Cardiac muscle cell (in vitro differentiated cells and primary cell): ENCODE results near the gene PRPF4. TPM values are rescaled to one million over a fixed set of nuclear protein-coding genes. Genes with fewer than 3 reads are reported as not detected.

Experiments used
- DNase-seq, 2 donors: peaks; one replicate each; pipeline versions ENCODE4 v3.0.0 to v3.0.0-alpha.2; 2010 to 2017; ENCODE audit warnings: low read depth in 1 of 2, low spot score in 1 of 2
- H3K27ac ChIP-seq: fragments of 200-600 bp; sonication (generic); 2 replicates; pipeline ENCODE4 v1.5.1; 2016
- H3K27me3 ChIP-seq: fragments of 200-600 bp; sonication (generic); 2 replicates; pipeline ENCODE4 v1.6.0; 2016; ENCODE audit warnings: control low read depth
- H3K36me3 ChIP-seq: fragments of 200-600 bp; sonication (generic); 2 replicates; pipeline ENCODE4 v1.5.1; 2016; ENCODE audit warnings: control low read depth
- H3K4me1 ChIP-seq: fragments of 200-600 bp; sonication (generic); 2 replicates; pipeline ENCODE4 v1.8.1; 2017; ENCODE audit warnings: low read depth, mild to moderate bottlenecking, mixed run types
- H3K4me3 ChIP-seq: fragments of 200-600 bp; sonication (generic); 2 replicates; pipeline ENCODE4 v1.5.1; 2016; ENCODE audit warnings: mild to moderate bottlenecking
- H3K9me3 ChIP-seq: fragments of 200-600 bp; sonication (generic); 2 replicates; pipeline ENCODE4 v1.5.1; 2017; ENCODE audit warnings: low read depth, mild to moderate bottlenecking, control low read depth
- CTCF ChIP-seq: IDR thresholded peaks from 2 replicates; pipeline ENCODE4 v1.5.1; 2012; ENCODE audit warnings: low read depth, mild to moderate bottlenecking, low read length
- polyA plus RNA-seq: library from polyadenylated mRNA; unstranded; fragments of >200 nt; fragmentation: Nextera tagmentation; extraction: Ambion mirVana; gene quantifications from 2 replicates; pipeline ENCODE4 v1.2.1, GENCODE V29; 2016
- total RNA-seq: library from RNA; depleted of rRNA; stranded (reverse); fragments of >200 nt; gene quantifications from 2 replicates; pipeline ENCODE4 v1.2.3, GENCODE V29; 2016

PRPF4 gene
- total and polyA plus RNA-seq, 2 experiments from 2014 or later, result 20.6 to 30.6 TPM

GRCh38 chr9:113257863-113258262, 17.6 kb upstream of the PRPF4 start:
- no peaks in the 10 kb centered on the region for H3K4me1 ChIP-seq
- peaks cover 39% of the 10 kb centered on the region for H3K36me3 ChIP-seq
- no peak for DNase-seq
- TF ChIP-seq CTCF, result no peak
- no peaks in the 10 kb centered on the region for H3K9me3 ChIP-seq
- no peaks in the 10 kb centered on the region for H3K27me3 ChIP-seq
- no peak overlapping the region for H3K4me3 ChIP-seq
- H3K27ac ChIP-seq, result no peak overlapping the region

- TF ChIP-seq CTCF, result no peak
- DNase-seq, result no peak
- H3K27me3 ChIP-seq, result no peaks in the 10 kb centered on the region
- H3K4me3 ChIP-seq, result no peak overlapping the region
- no peak overlapping the region for H3K27ac ChIP-seq
- H3K4me1 ChIP-seq, result no peaks in the 10 kb centered on the region
- H3K9me3 ChIP-seq, result no peaks in the 10 kb centered on the region
- peaks cover 39% of the 10 kb centered on the region for H3K36me3 ChIP-seq
Observed at GRCh38 chr9:113258282-113258681, 17.2 kb upstream of the PRPF4 start.

- Histone ChIP-seq H3K27me3 (no peaks in the 10 kb centered on the region), H3K4me1 (no peaks in the 10 kb centered on the region), H3K27ac (no peak overlapping the region), H3K36me3 (peaks cover 36% of the 10 kb centered on the region), H3K9me3 (no peaks in the 10 kb centered on the region), H3K4me3 (no peak overlapping the region)
- DNase-seq, result no peak
- TF ChIP-seq CTCF, result no peak
Observed at GRCh38 chr9:113261917-113262671, 13.4 kb upstream of the PRPF4 start.

GRCh38 chr9:113266174-113266573, 9.3 kb upstream of the PRPF4 start:
- no peaks in the 10 kb centered on the region for H3K4me1 ChIP-seq
- DNase-seq, result no peak
- no peak overlapping the region for H3K27ac ChIP-seq
- no peaks in the 10 kb centered on the region for H3K9me3 ChIP-seq
- H3K36me3 ChIP-seq, result peaks cover 22% of the 10 kb centered on the region
- no peak for TF ChIP-seq CTCF
- H3K4me3 ChIP-seq, result no peak overlapping the region
- no peaks in the 10 kb centered on the region for H3K27me3 ChIP-seq

- H3K27me3 ChIP-seq, result no peaks in the 10 kb centered on the region
- no peaks in the 10 kb centered on the region for H3K4me1 ChIP-seq
- DNase-seq, result no peak
- no peaks in the 10 kb centered on the region for H3K9me3 ChIP-seq
- peaks cover 32% of the 10 kb centered on the region for H3K36me3 ChIP-seq
- no peak overlapping the region for H3K4me3 ChIP-seq
- no peak for TF ChIP-seq CTCF
- no peak overlapping the region for H3K27ac ChIP-seq
Observed at GRCh38 chr9:113267911-113268566, 7.4 kb upstream of the PRPF4 start.
